Parathyroid adenoma (tissue), 2 donors: ENCODE measurements around the gene ARMC5.

Experiments
- H2AFZ ChIP-seq: fragments of 300-600 bp; sonication (generic); one replicate; pipeline ENCODE4 v1.7.0; 2017; ENCODE audit warnings: antibody characterized with exemption, mild to moderate bottlenecking
- H3K27ac ChIP-seq: fragments of 300-600 bp; sonication (generic); one replicate; pipeline ENCODE4 v1.7.0; 2017
- H3K27me3 ChIP-seq: fragments of 300-600 bp; sonication (generic); one replicate; pipeline ENCODE4 v1.7.0; 2017; ENCODE audit warnings: low read length; ENCODE audit not compliant: control insufficient read depth, insufficient read depth
- H3K36me3 ChIP-seq: fragments of 300-600 bp; sonication (generic); one replicate; pipeline ENCODE4 v1.7.0; 2017; ENCODE audit warnings: low read length; ENCODE audit not compliant: control insufficient read depth, insufficient read depth
- H3K4me1 ChIP-seq: fragments of 300-600 bp; sonication (generic); one replicate; pipeline ENCODE4 v1.7.0; 2017; ENCODE audit warnings: control low read depth
- H3K4me2 ChIP-seq: fragments of 300-600 bp; sonication (generic); one replicate; pipeline ENCODE4 v1.7.0; 2017; ENCODE audit warnings: low read length
- H3K4me3 ChIP-seq: fragments of 300-600 bp; sonication (generic); one replicate; pipeline ENCODE4 v1.7.0; 2017; ENCODE audit warnings: low read depth, low read length
- H3K79me2 ChIP-seq: fragments of 300-600 bp; sonication (generic); one replicate; pipeline ENCODE4 v1.7.0; 2017; ENCODE audit warnings: control low read depth
- H3K9ac ChIP-seq: fragments of 300-600 bp; sonication (generic); one replicate; pipeline ENCODE4 v1.7.0; 2017; ENCODE audit warnings: mild to moderate bottlenecking
- H3K9me3 ChIP-seq: fragments of 300-600 bp; sonication (generic); one replicate; pipeline ENCODE4 v1.7.0; 2017; ENCODE audit warnings: low read length; ENCODE audit not compliant: control insufficient read depth
- CTCF ChIP-seq: fragments of 300-600 bp; sonication (generic); IDR thresholded peaks from one replicate; pipeline ENCODE4 v1.7.0; 2017; ENCODE audit warnings: antibody characterized with exemption, mild to moderate bottlenecking
- donor health status: primary hyperparathyroidism.

The ARMC5 gene

GRCh38 chr16:31417916-31418315, 41.4 kb upstream of the ARMC5 start:
- Histone ChIP-seq H3K9me3 (no peaks in the 10 kb centered on the region), H3K27me3 (no peaks in the 10 kb centered on the region), H3K9ac (no peak overlapping the region), H3K4me2 (no peak overlapping the region), H3K79me2 (no peaks in the 10 kb centered on the region), H2AFZ (no peak overlapping the region), H3K4me1 (no peaks in the 10 kb centered on the region), H3K27ac (no peak overlapping the region), H3K4me3 (no peak overlapping the region), H3K36me3 (no peaks in the 10 kb centered on the region)
- no peak for TF ChIP-seq CTCF

- no peak for TF ChIP-seq CTCF
- no peaks in the 10 kb centered on the region for H3K79me2 ChIP-seq
- no peaks in the 10 kb centered on the region for H3K36me3 ChIP-seq
- H3K27ac ChIP-seq: no peak overlapping the region
- H3K4me2 ChIP-seq: no peak overlapping the region
- H3K9me3 ChIP-seq: no peaks in the 10 kb centered on the region
- H3K27me3 ChIP-seq: no peaks in the 10 kb centered on the region
- H3K4me1 ChIP-seq: no peaks in the 10 kb centered on the region
- no peak overlapping the region for H2AFZ ChIP-seq
- H3K9ac ChIP-seq: no peak overlapping the region
- H3K4me3 ChIP-seq: no peak overlapping the region
Measured at GRCh38 chr16:31420037-31420436, 39.3 kb upstream of the ARMC5 start.

- Histone ChIP-seq H3K4me1 (no peaks in the 10 kb centered on the region), H3K27ac (no peak overlapping the region), H3K27me3 (no peaks in the 10 kb centered on the region), H3K4me3 (no peak overlapping the region), H3K9ac (no peak overlapping the region), H3K9me3 (no peaks in the 10 kb centered on the region), H3K4me2 (no peak overlapping the region), H3K79me2 (no peaks in the 10 kb centered on the region), H3K36me3 (no peaks in the 10 kb centered on the region), H2AFZ (no peak overlapping the region)
- no peak for TF ChIP-seq CTCF
Measured at GRCh38 chr16:31421587-31421986, 37.7 kb upstream of the ARMC5 start.

- H3K4me1 ChIP-seq: peaks cover 2% of the 10 kb centered on the region
- no peak overlapping the region for H3K27ac ChIP-seq
- H3K9ac ChIP-seq: no peak overlapping the region
- no peak overlapping the region for H3K4me3 ChIP-seq
- no peak overlapping the region for H2AFZ ChIP-seq
- no peak overlapping the region for H3K4me2 ChIP-seq
- no peaks in the 10 kb centered on the region for H3K9me3 ChIP-seq
- no peaks in the 10 kb centered on the region for H3K79me2 ChIP-seq
- H3K36me3 ChIP-seq: no peaks in the 10 kb centered on the region
- H3K27me3 ChIP-seq: no peaks in the 10 kb centered on the region
- no peak for TF ChIP-seq CTCF
Measured at GRCh38 chr16:31423241-31423640, 36.1 kb upstream of the ARMC5 start.

GRCh38 chr16:31423801-31424200, 35.5 kb upstream of the ARMC5 start:
- Histone ChIP-seq H3K27ac (no peak overlapping the region), H3K9me3 (no peaks in the 10 kb centered on the region), H3K4me2 (no peak overlapping the region), H3K9ac (no peak overlapping the region), H3K36me3 (no peaks in the 10 kb centered on the region), H3K4me3 (no peak overlapping the region), H3K27me3 (no peaks in the 10 kb centered on the region), H3K4me1 (peaks cover 2% of the 10 kb centered on the region), H2AFZ (no peak overlapping the region), H3K79me2 (no peaks in the 10 kb centered on the region)
- TF ChIP-seq CTCF: no peak
